ENCODE results near the gene PAX9. TPM values are rescaled to one million over a fixed set of nuclear protein-coding genes. Genes with fewer than 3 reads are reported as not detected.

The PAX9 gene
- total and polyA plus RNA-seq, 12 donors: under 0.01 to 0.04 TPM; not detected in 10

- no peak for DNase-seq
- intact Hi-C loops (cut with DNase I): loop anchor here in 1 of 2 donors (10.0 kb wide), 1 partner anchor 280 kb away; no protein-coding TSS in a partner anchor
- no peaks in the 10 kb centered on the region for H3K36me3 ChIP-seq (replicated peaks in 1 of 2)
- WGBS, 4 donors: 9 to 18% (median 11%) methylated on average over 20 to 34 of the region's 34 CpGs
- TF ChIP-seq CTCF (IDR thresholded peaks at IDR 0.05): no peak
- no peak for TF ChIP-seq POLR2A (IDR thresholded peaks at IDR 0.05)
- no peak overlapping the region for H3K4me3 ChIP-seq
- peaks cover 94% of the 10 kb centered on the region for H3K27me3 ChIP-seq
- no peaks in the 10 kb centered on the region for H3K9me3 ChIP-seq (replicated peaks in 1 of 3)
- H3K27ac ChIP-seq: no peak overlapping the region
- peaks cover 0 to 6% of the 10 kb centered on the region in 2 donors for H3K4me1 ChIP-seq (replicated peaks in 1 of 2)
Measured at GRCh38 chr14:36654794-36655381, 6.8 kb upstream of the PAX9 start.

GRCh38 chr14:36655571-36655962 is 6.1 kb upstream of the PAX9 start:
- no peak overlapping the region for H3K4me3 ChIP-seq

GRCh38 chr14:36655963-36656686 is 5.5 kb upstream of the PAX9 start:
- Histone ChIP-seq H3K4me1 (replicated peaks in 1 of 2) (peaks cover 0 to 6% of the 10 kb centered on the region in 2 donors), H3K9me3 (replicated peaks in 1 of 3) (no peaks in the 10 kb centered on the region), H3K27ac (no peak overlapping the region), H3K4me3 (no peak overlapping the region), H3K27me3 (peaks cover 97% of the 10 kb centered on the region), H3K36me3 (replicated peaks in 1 of 2) (no peaks in the 10 kb centered on the region)
- intact Hi-C loops (cut with DNase I): loop anchor here in 1 of 2 donors (10.0 kb wide), 1 partner anchor 279 kb away; no protein-coding TSS in a partner anchor
- DNase-seq: no peak
- TF ChIP-seq CTCF (IDR thresholded peaks at IDR 0.05): peak in 2 of 6 experiments; percentile 15 to 31
- no peak for TF ChIP-seq POLR2A (IDR thresholded peaks at IDR 0.05)
- WGBS, 4 donors: 4 to 10% (median 7%) methylated on average over 15 to 48 of the region's 48 CpGs

More at GRCh38 chr14:36655571-36655962, 6.1 kb upstream of the PAX9 start:
- 8 to 16% (median 9%) methylated on average over 11 of the region's 11 CpGs for WGBS, 4 donors
- DNase-seq: no peak
- TF ChIP-seq CTCF (IDR thresholded peaks at IDR 0.05) (no peak), POLR2A (IDR thresholded peaks at IDR 0.05) (no peak)
- Histone ChIP-seq H3K4me1 (replicated peaks in 1 of 2) (peaks cover 0 to 6% of the 10 kb centered on the region in 2 donors), H3K36me3 (replicated peaks in 1 of 2) (no peaks in the 10 kb centered on the region), H3K9me3 (replicated peaks in 1 of 3) (no peaks in the 10 kb centered on the region), H3K27ac (no peak overlapping the region), H3K27me3 (peaks cover 97% of the 10 kb centered on the region)
- intact Hi-C loops (cut with DNase I): loop anchor here in 1 of 2 donors (10.0 kb wide), 1 partner anchor 279 kb away; no protein-coding TSS in a partner anchor

GRCh38 chr14:36656687-36657398 is 4.8 kb upstream of the PAX9 start:
- Histone ChIP-seq H3K9me3 (replicated peaks in 1 of 3) (no peaks in the 10 kb centered on the region), H3K27me3 (peaks cover 98% of the 10 kb centered on the region), H3K27ac (no peak overlapping the region), H3K4me1 (replicated peaks in 1 of 2) (peaks cover 4 to 12% of the 10 kb centered on the region in 2 donors), H3K36me3 (replicated peaks in 1 of 2) (no peaks in the 10 kb centered on the region), H3K4me3 (peak overlapping the region in 1 of 4 donors; percentile 35)
- DNase-seq: no peak
- WGBS, 4 donors: 13 to 18% (median 18%) methylated on average over 24 to 31 of the region's 31 CpGs
- intact Hi-C loops (cut with DNase I): loop anchor here in 1 of 2 donors (10.0 kb wide), 1 partner anchor 278 kb away; no protein-coding TSS in a partner anchor
- no peak for TF ChIP-seq CTCF (IDR thresholded peaks at IDR 0.05)
- TF ChIP-seq POLR2A (IDR thresholded peaks at IDR 0.05): no peak
